OCI-LY7 (cell line): ENCODE results near the gene MIER3. TPM values are rescaled to one million over a fixed set of nuclear protein-coding genes. Genes with fewer than 3 reads are reported as not detected.

ENCODE experiments used
- BruUV-seq: library from RNA; stranded (reverse); fragments of 400-500 nt; replicated peaks from 2 replicates; lab custom pipeline; 2021; lab: Mats Ljungman, UMichigan
- CTCF ChIA-PET: fragments of 300-600 bp; sonication (Branson Sonifier 250); formaldehyde crosslinking; loops from one replicate; lab custom pipeline; 2022; ENCODE audit warnings: antibody characterized with exemption; ENCODE audit not compliant: unreplicated experiment; lab: Charles Lee
- POLR2A ChIA-PET: fragments of 300-600 bp; sonication (Branson Sonifier 250); formaldehyde crosslinking; loops from one replicate; lab custom pipeline; 2022; ENCODE audit warnings: antibody characterized with exemption; lab: Charles Lee
- DNase-seq: peaks from one replicate; pipeline ENCODE4 v3.0.0-alpha.2; 2015; ENCODE audit warnings: low spot score
- H2AFZ ChIP-seq: fragments of 200-600 bp; sonication (generic), shearing (Covaris generic); 2 replicates; pipeline ENCODE4 v1.6.1; 2014; ENCODE audit warnings: mild to moderate bottlenecking, antibody characterized with exemption, low read length, moderate library complexity
- H3K27ac ChIP-seq: fragments of 200-600 bp; sonication (generic); 2 replicates; pipeline ENCODE4 v1.5.1; 2014; ENCODE audit warnings: mixed run types, low read depth, mild to moderate bottlenecking, moderate library complexity, low read length, inconsistent platforms; ENCODE audit not compliant: poor library complexity, severe bottlenecking
- H3K36me3 ChIP-seq: fragments of 200-600 bp; sonication (generic); 2 replicates; pipeline ENCODE4 v1.6.1; 2014; ENCODE audit warnings: mild to moderate bottlenecking, antibody characterized with exemption, low read length, moderate library complexity, mixed read lengths; ENCODE audit not compliant: insufficient read depth
- H3K4me1 ChIP-seq: fragments of 200-600 bp; sonication (generic); 2 replicates; pipeline ENCODE4 v1.5.1; 2014; ENCODE audit warnings: mild to moderate bottlenecking, low read length; ENCODE audit not compliant: insufficient read depth, poor library complexity, severe bottlenecking
- H3K4me2 ChIP-seq: fragments of 200-600 bp; sonication (generic); 2 replicates; pipeline ENCODE4 v1.6.1; 2014; ENCODE audit warnings: mild to moderate bottlenecking, low read length
- H3K4me3 ChIP-seq: fragments of 200-600 bp; sonication (generic); 2 replicates; pipeline ENCODE4 v1.5.1; 2014; ENCODE audit warnings: mild to moderate bottlenecking, low read depth, low read length; ENCODE audit not compliant: poor library complexity, severe bottlenecking
- H3K79me2 ChIP-seq: fragments of 200-600 bp; sonication (generic); 2 replicates; pipeline ENCODE4 v1.6.1; 2016; ENCODE audit warnings: low read depth, mild to moderate bottlenecking, low read length, moderate library complexity, mixed read lengths; ENCODE audit not compliant: insufficient read depth
- H3K9me2 ChIP-seq: fragments of 200-600 bp; sonication (generic); 2 replicates; pipeline ENCODE4 v1.6.1; 2016; ENCODE audit warnings: mild to moderate bottlenecking, low read length, mixed read lengths; ENCODE audit not compliant: insufficient read depth
- H3K9me3 ChIP-seq: fragments of 200-600 bp; sonication (generic); 2 replicates; pipeline ENCODE4 v1.6.1; 2014; ENCODE audit warnings: mild to moderate bottlenecking, mixed run types, low read length, mixed read lengths
- H4K20me1 ChIP-seq: fragments of 200-600 bp; sonication (generic); 2 replicates; pipeline ENCODE4 v1.6.1; 2014; ENCODE audit warnings: mild to moderate bottlenecking, antibody characterized with exemption, low read length, moderate library complexity, mixed read lengths; ENCODE audit not compliant: insufficient read depth
- CTCF ChIP-seq: fragments of 200-600 bp; sonication (generic); conservative IDR thresholded peaks from 2 replicates; pipeline ENCODE4 v1.5.1; 2014; ENCODE audit warnings: mild to moderate bottlenecking, antibody characterized with exemption, low read length, moderate library complexity, mixed read lengths
- EZH2phosphoT487 ChIP-seq: fragments of 200-600 bp; sonication (generic); IDR thresholded peaks from 2 replicates; pipeline ENCODE4 v1.6.1; 2018; ENCODE audit warnings: low read depth, borderline replicate concordance, mild to moderate bottlenecking, mixed run types, antibody characterized with exemption, low read length, moderate library complexity, mixed read lengths
- intact Hi-C: fragments of 100-400 bp; cut with micrococcal nuclease; formaldehyde crosslinking; loops from one replicate; pipeline ENCODE4 v1.10.0; 2022; ENCODE audit not compliant: unreplicated experiment
- total RNA-seq, 2 experiments: library from RNA; depleted of rRNA in 1 of 2; stranded (reverse); fragments of >200 nt in 1 of 2; shearing (Covaris generic) in 1 of 2; gene quantifications; 2 replicates each; pipeline ENCODE4 v1.2.3, GENCODE V29; 2014 to 2022

MIER3 gene
- total RNA-seq, 2 experiments from 2014 or later, result 12.6 to 29.2 TPM

- intact Hi-C loops, result no loop called here
- CTCF ChIA-PET, result interaction anchor here (0.9 kb wide), 1 partner anchor 83 kb away, joined by 3 read pairs; no protein-coding TSS in a partner anchor
- H3K27ac ChIP-seq, result no peak overlapping the region
- no peaks in the 10 kb centered on the region for H3K36me3 ChIP-seq
- DNase-seq, result no peak
- no peak overlapping the region for H2AFZ ChIP-seq
- peaks cover 19% of the 10 kb centered on the region for H3K4me1 ChIP-seq
- no TSS peak for BruUV-seq
- H3K9me3 ChIP-seq, result no peaks in the 10 kb centered on the region
- H4K20me1 ChIP-seq, result no peaks in the 10 kb centered on the region
- H3K79me2 ChIP-seq, result no peaks in the 10 kb centered on the region
- POLR2A ChIA-PET, result interaction anchor here (0.5 to 1.0 kb wide), 3 partner anchors 9 to 124 kb away, joined by 3 read pairs; no protein-coding TSS in a partner anchor
- H3K4me3 ChIP-seq, result no peak overlapping the region
- no peaks in the 10 kb centered on the region for H3K9me2 ChIP-seq
- H3K4me2 ChIP-seq, result no peak overlapping the region
- TF ChIP-seq EZH2phosphoT487, result no peak
- TF ChIP-seq CTCF, result no peak
Observed at GRCh38 chr5:56987171-56987570, 35.2 kb upstream of the MIER3 start.

- Histone ChIP-seq H3K4me2 (peak overlapping the region; percentile 36), H3K27ac (no peak overlapping the region), H3K9me3 (no peaks in the 10 kb centered on the region), H3K79me2 (no peaks in the 10 kb centered on the region), H3K36me3 (no peaks in the 10 kb centered on the region), H3K9me2 (no peaks in the 10 kb centered on the region), H3K4me1 (peaks cover 19% of the 10 kb centered on the region), H2AFZ (no peak overlapping the region), H3K4me3 (no peak overlapping the region), H4K20me1 (no peaks in the 10 kb centered on the region)
- ChIA-PET POLR2A (interaction anchor here (0.7 kb wide), 1 partner anchor 8 kb away, joined by 3 read pairs; no protein-coding TSS in a partner anchor), CTCF (no interaction called here)
- no peak for DNase-seq
- intact Hi-C loops, result no loop called here
- BruUV-seq, result no TSS peak
- TF ChIP-seq EZH2phosphoT487 (no peak), CTCF (no peak)
Observed at GRCh38 chr5:56986626-56986947, 34.7 kb upstream of the MIER3 start.

- ChIA-PET POLR2A (interaction anchor here (0.8 kb wide), 1 partner anchor 433 kb away, joined by 3 read pairs; no protein-coding TSS in a partner anchor), CTCF (no interaction called here)
- Histone ChIP-seq H3K79me2 (no peaks in the 10 kb centered on the region), H3K9me2 (no peaks in the 10 kb centered on the region), H3K4me1 (peaks cover 19% of the 10 kb centered on the region), H3K9me3 (no peaks in the 10 kb centered on the region), H3K4me3 (peak overlapping the region; percentile 3), H3K27ac (no peak overlapping the region), H2AFZ (no peak overlapping the region; the same call in 1 of the 2 replicates), H3K36me3 (no peaks in the 10 kb centered on the region), H3K4me2 (peak overlapping the region; percentile 36), H4K20me1 (no peaks in the 10 kb centered on the region)
- BruUV-seq, result no TSS peak
- TF ChIP-seq CTCF, result no peak
- no peak for TF ChIP-seq EZH2phosphoT487
- peak; percentile 54 for DNase-seq
- intact Hi-C loops, result no loop called here
Observed at GRCh38 chr5:56985936-56986625, 34.2 kb upstream of the MIER3 start.
